HG03066 (cell line): Measurements from ENCODE around the gene CEMIP2.

ENCODE experiments used
- ATAC-seq: cut with Tn5 transposase; IDR thresholded peaks from one replicate; pipeline ENCODE4 v1.9.1; 2021; ENCODE audit warnings: low read depth; ENCODE audit not compliant: unreplicated experiment

CEMIP2 gene

GRCh38 chr9:71748280-71748743, 20.0 kb downstream of the CEMIP2 start:
- no peak for ATAC-seq

- ATAC-seq = no peak
Observed at GRCh38 chr9:71747576-71747975, 20.7 kb downstream of the CEMIP2 start.

- ATAC-seq = no peak
Observed at GRCh38 chr9:71746758-71747125, 21.6 kb downstream of the CEMIP2 start.

- ATAC-seq = no peak
Observed at GRCh38 chr9:71746023-71746757, 22.1 kb downstream of the CEMIP2 start.

GRCh38 chr9:71744754-71745521, 23.4 kb downstream of the CEMIP2 start:
- ATAC-seq = no peak

GRCh38 chr9:71743882-71744281, 24.4 kb downstream of the CEMIP2 start:
- ATAC-seq = no peak

- no peak for ATAC-seq
Observed at GRCh38 chr9:71743217-71743705, 25.1 kb downstream of the CEMIP2 start.

- ATAC-seq = no peak
Observed at GRCh38 chr9:71742703-71743102, 25.6 kb downstream of the CEMIP2 start.

- ATAC-seq = no peak
Observed at GRCh38 chr9:71741926-71742648, 26.2 kb downstream of the CEMIP2 start.

- no peak for ATAC-seq
Observed at GRCh38 chr9:71740199-71740598, 28.1 kb downstream of the CEMIP2 start.

GRCh38 chr9:71737455-71737854, 30.9 kb downstream of the CEMIP2 start:
- ATAC-seq = no peak

GRCh38 chr9:71736236-71736635, 32.1 kb downstream of the CEMIP2 start:
- ATAC-seq = no peak

GRCh38 chr9:71734950-71735349, 33.4 kb downstream of the CEMIP2 start:
- ATAC-seq = no peak

- no peak for ATAC-seq
Observed at GRCh38 chr9:71733176-71733575, 35.1 kb downstream of the CEMIP2 start.

- no peak for ATAC-seq
Observed at GRCh38 chr9:71729816-71730526, 38.3 kb downstream of the CEMIP2 start.

- ATAC-seq = no peak
Observed at GRCh38 chr9:71726723-71727122, 41.6 kb downstream of the CEMIP2 start.

- no peak for ATAC-seq
Observed at GRCh38 chr9:71725590-71726338, 42.5 kb downstream of the CEMIP2 start.

- no peak for ATAC-seq
Observed at GRCh38 chr9:71721855-71722254, 46.5 kb downstream of the CEMIP2 start.

GRCh38 chr9:71719562-71719961, 48.8 kb downstream of the CEMIP2 start:
- ATAC-seq = no peak

GRCh38 chr9:71719088-71719487, 49.2 kb downstream of the CEMIP2 start:
- ATAC-seq = no peak
